Fibroblast of skin of right biceps (primary cell): ENCODE results near the gene POU2F1.
"Not testable (repeated sequence)": the region's sequence is repeated elsewhere in the genome, so short reads cannot be mapped to it uniquely, and the experiment has no call there.

Experiments used
- DNase-seq: peaks from one replicate; pipeline ENCODE4 v3.0.0-alpha.2; 2013

Gene POU2F1

GRCh38 chr1:167274061-167274460 is 53.4 kb downstream of the POU2F1 start:
- no peak for DNase-seq

- no peak for DNase-seq
Measured at GRCh38 chr1:167276969-167277368, 56.3 kb downstream of the POU2F1 start.

GRCh38 chr1:167278497-167278896 is 57.8 kb downstream of the POU2F1 start:
- no peak for DNase-seq

- DNase-seq, result no peak
Measured at GRCh38 chr1:167280912-167281311, 60.2 kb downstream of the POU2F1 start.

- DNase-seq, result no peak
Measured at GRCh38 chr1:167288390-167289074, 67.8 kb downstream of the POU2F1 start.

GRCh38 chr1:167289075-167289442 is 68.4 kb downstream of the POU2F1 start:
- no peak for DNase-seq

- no peak for DNase-seq
Measured at GRCh38 chr1:167289966-167290365, 69.3 kb downstream of the POU2F1 start.

GRCh38 chr1:167291539-167292185 is 71.0 kb downstream of the POU2F1 start:
- no peak for DNase-seq

- no peak for DNase-seq
Measured at GRCh38 chr1:167292216-167292615, 71.5 kb downstream of the POU2F1 start.

GRCh38 chr1:167293057-167293456 is 72.4 kb downstream of the POU2F1 start:
- no peak for DNase-seq

GRCh38 chr1:167294528-167294927 is 73.8 kb downstream of the POU2F1 start:
- DNase-seq, result peak; percentile 35

- no peak for DNase-seq
Measured at GRCh38 chr1:167297222-167298214, 76.8 kb downstream of the POU2F1 start.

GRCh38 chr1:167298325-167298724 is 77.6 kb downstream of the POU2F1 start:
- no peak for DNase-seq

- no peak for DNase-seq
Measured at GRCh38 chr1:167301355-167301754, 80.7 kb downstream of the POU2F1 start.

- DNase-seq, result no peak
Measured at GRCh38 chr1:167304165-167304564, 83.5 kb downstream of the POU2F1 start.

- no peak for DNase-seq
Measured at GRCh38 chr1:167305059-167305705, 84.5 kb downstream of the POU2F1 start.

- no peak for DNase-seq
Measured at GRCh38 chr1:167305706-167306277, 85.1 kb downstream of the POU2F1 start.

- DNase-seq, result no peak
Measured at GRCh38 chr1:167310732-167311131, 90.0 kb downstream of the POU2F1 start.

- DNase-seq, result no peak
Measured at GRCh38 chr1:167312871-167313270, 92.2 kb downstream of the POU2F1 start.

GRCh38 chr1:167314671-167315070 is 94.0 kb downstream of the POU2F1 start:
- DNase-seq, result no peak

- DNase-seq, result no peak
Measured at GRCh38 chr1:167317463-167317862, 96.8 kb downstream of the POU2F1 start.

GRCh38 chr1:167319206-167319605 is 98.5 kb downstream of the POU2F1 start:
- not testable (repeated sequence) for DNase-seq

GRCh38 chr1:167322483-167322882 is 101.8 kb downstream of the POU2F1 start:
- no peak for DNase-seq
